Esophagus muscularis mucosa (tissue), 4 donors: ENCODE measurements around the gene PRDX3. TPM values are rescaled to one million over a fixed set of nuclear protein-coding genes. Genes with fewer than 3 reads are reported as not detected.
"Not testable (repeated sequence)": the region's sequence is repeated elsewhere in the genome, so short reads cannot be mapped to it uniquely, and the experiment has no call there.

Experiments used
- DNase-seq: peaks from one replicate; pipeline ENCODE4 v3.0.0-alpha.2; 2017; ENCODE audit errors: extremely low spot score
- H3K27ac ChIP-seq, 4 donors: fragments of 200-600 bp; sonication (generic); replicated peaks in 1 of 4; 1 replicate in 3 of 4; 2 replicates in 1 of 4; pipeline ENCODE4 v1.5.1; 2016 to 2019; ENCODE audit warnings: mild to moderate bottlenecking in 1 of 4
- H3K27me3 ChIP-seq, 4 donors: fragments of 200-600 bp; sonication (generic); one replicate each; pipeline versions ENCODE4 v1.5.1 to v1.6.0; 2016 to 2019
- H3K36me3 ChIP-seq, 4 donors: fragments of 200-600 bp; sonication (generic); one replicate each; pipeline ENCODE4 v1.5.1; 2016 to 2019
- H3K4me1 ChIP-seq, 4 donors: fragments of 200-600 bp; sonication (generic); one replicate each; pipeline ENCODE4 v1.5.1; 2016 to 2019
- H3K4me3 ChIP-seq, 4 donors: fragments of 200-600 bp; sonication (generic); 1 replicate in 2 of 4; 2 replicates in 2 of 4; pipeline ENCODE4 v1.5.1; 2016 to 2019; ENCODE audit warnings: mild to moderate bottlenecking in 4 of 4, moderate library complexity in 1 of 4
- H3K9me3 ChIP-seq, 4 donors: fragments of 200-600 bp; sonication (generic); 1 replicate in 3 of 4; 2 replicates in 1 of 4; pipeline ENCODE4 v1.5.1; 2016 to 2019
- CTCF ChIP-seq, 3 experiments: fragments of 200-600 bp in 2 of 3; fragments of 450-650 bp in 1 of 3; sonication (generic) in 2 of 3; IDR thresholded peaks; one replicate each; pipeline ENCODE4 v1.5.1; 2017 to 2019; ENCODE audit warnings: antibody characterized with exemption in 3 of 3, mild to moderate bottlenecking in 2 of 3, moderate library complexity in 1 of 3
- EP300 ChIP-seq: sonication (generic); formaldehyde crosslinking; IDR thresholded peaks from one replicate; pipeline ENCODE4 v1.6.1; 2017; ENCODE audit warnings: antibody characterized with exemption
- POLR2A ChIP-seq: fragments of 450-650 bp; IDR thresholded peaks from one replicate; pipeline ENCODE4 v1.6.1; 2017; ENCODE audit warnings: antibody characterized with exemption, moderate library complexity, mild to moderate bottlenecking, low read depth
- POLR2AphosphoS5 ChIP-seq, 2 donors: sonication (generic); formaldehyde crosslinking; IDR thresholded peaks; one replicate each; pipeline ENCODE4 v1.6.1; 2017; ENCODE audit warnings: antibody characterized with exemption in 2 of 2
- WGBS: methylation state at CpG from one replicate; pipeline ENCODE4 v1.1.5; 2018; 5-methylcytosine and 5-hydroxymethylcytosine counted together
- intact Hi-C: fragments of 100-400 bp; cut with DNase I; formaldehyde crosslinking; loops from one replicate; pipeline ENCODE4 v1.15.1; 2023
- total RNA-seq, 4 donors: library from RNA; depleted of rRNA; stranded (reverse); fragments of >200 nt; gene quantifications; one replicate each; pipeline versions ENCODE4 v1.1.0 to v1.2.1, GENCODE V29; 2016

The PRDX3 gene
- total RNA-seq, 4 donors from 2014 or later = 128 to 195 (median 171) TPM

GRCh38 chr10:119138346-119139306, 40.0 kb downstream of the PRDX3 start:
- no peaks in the 10 kb centered on the region for H3K9me3 ChIP-seq
- intact Hi-C loops = no loop called here
- DNase-seq = no peak
- peaks cover 0 to 61% (median 34%) of the 10 kb centered on the region in 4 donors for H3K36me3 ChIP-seq
- H3K27ac ChIP-seq = no peak overlapping the region
- H3K27me3 ChIP-seq = no peaks in the 10 kb centered on the region
- WGBS = 86% methylated on average over 16 of the region's 16 CpGs
- no peak overlapping the region for H3K4me3 ChIP-seq
- H3K4me1 ChIP-seq = peaks cover 0 to 14% (median 2%) of the 10 kb centered on the region in 4 donors
- no peak for TF ChIP-seq EP300
- TF ChIP-seq CTCF (IDR thresholded peaks at IDR 0.05) = no peak
- TF ChIP-seq POLR2AphosphoS5 (IDR thresholded peaks at IDR 0.05) = no peak
- no peak for TF ChIP-seq POLR2A

GRCh38 chr10:119137878-119138277, 40.7 kb downstream of the PRDX3 start:
- H3K27me3 ChIP-seq, H3K27ac ChIP-seq, H3K9me3 ChIP-seq, intact Hi-C loops, H3K4me3 ChIP-seq, DNase-seq: not testable (repeated sequence)
- Histone ChIP-seq H3K4me1 (peaks cover 0 to 14% (median 2%) of the 10 kb centered on the region in 4 donors), H3K36me3 (peaks cover 5 to 61% (median 35%) of the 10 kb centered on the region in 4 donors)
- WGBS = 75% methylated on average over 8 of the region's 8 CpGs

- Histone ChIP-seq H3K27ac (peak overlapping the region in 2 of 4 donors; percentile 0 to 10), H3K27me3 (no peaks in the 10 kb centered on the region), H3K4me1 (peaks cover 3 to 25% (median 9%) of the 10 kb centered on the region in 4 donors), H3K36me3 (peaks cover 11 to 62% (median 38%) of the 10 kb centered on the region in 4 donors), H3K9me3 (no peaks in the 10 kb centered on the region), H3K4me3 (no peak overlapping the region)
- WGBS = 80% methylated on average over 7 of the region's 7 CpGs
- intact Hi-C loops = no loop called here
- no peak for DNase-seq
- no peak for TF ChIP-seq POLR2A
- no peak for TF ChIP-seq EP300
- no peak for TF ChIP-seq CTCF (IDR thresholded peaks at IDR 0.05)
- no peak for TF ChIP-seq POLR2AphosphoS5 (IDR thresholded peaks at IDR 0.05)
These were observed 42.5 kb downstream of the PRDX3 start for GRCh38 chr10:119136084-119136483.

- H3K36me3 ChIP-seq = peaks cover 11 to 59% (median 37%) of the 10 kb centered on the region in 4 donors
- WGBS = 77% methylated on average over 3 of the region's 4 CpGs
- DNase-seq = no peak
- no peaks in the 10 kb centered on the region for H3K27me3 ChIP-seq
- peak overlapping the region in 1 of 4 donors; percentile 10 for H3K27ac ChIP-seq
- TF ChIP-seq POLR2AphosphoS5 (IDR thresholded peaks at IDR 0.05) (no peak), CTCF (IDR thresholded peaks at IDR 0.05) (no peak), EP300 (no peak), POLR2A (no peak)
- no peak overlapping the region for H3K4me3 ChIP-seq
- H3K9me3 ChIP-seq = no peaks in the 10 kb centered on the region
- peaks cover 3 to 28% (median 10%) of the 10 kb centered on the region in 4 donors for H3K4me1 ChIP-seq
- intact Hi-C loops = no loop called here
These were observed 43.1 kb downstream of the PRDX3 start for GRCh38 chr10:119135513-119135881.

GRCh38 chr10:119133949-119134348, 44.7 kb downstream of the PRDX3 start:
- 80% methylated on average over 8 of the region's 8 CpGs for WGBS
- DNase-seq = no peak
- Histone ChIP-seq H3K4me1 (peaks cover 3 to 28% (median 10%) of the 10 kb centered on the region in 4 donors), H3K27ac (no peak overlapping the region), H3K36me3 (peaks cover 14 to 61% (median 42%) of the 10 kb centered on the region in 4 donors), H3K4me3 (no peak overlapping the region), H3K27me3 (no peaks in the 10 kb centered on the region), H3K9me3 (no peaks in the 10 kb centered on the region)
- intact Hi-C loops = no loop called here
- no peak for TF ChIP-seq CTCF (IDR thresholded peaks at IDR 0.05)
- no peak for TF ChIP-seq EP300
- TF ChIP-seq POLR2AphosphoS5 (IDR thresholded peaks at IDR 0.05) = no peak
- no peak for TF ChIP-seq POLR2A
